ENCODE measurements around the gene EAF1. TPM values are rescaled to one million over a fixed set of nuclear protein-coding genes. Genes with fewer than 3 reads are reported as not detected.

The EAF1 gene
- total RNA-seq, 1 experiment from 2014 or later, result 32.1 TPM

DNA sequence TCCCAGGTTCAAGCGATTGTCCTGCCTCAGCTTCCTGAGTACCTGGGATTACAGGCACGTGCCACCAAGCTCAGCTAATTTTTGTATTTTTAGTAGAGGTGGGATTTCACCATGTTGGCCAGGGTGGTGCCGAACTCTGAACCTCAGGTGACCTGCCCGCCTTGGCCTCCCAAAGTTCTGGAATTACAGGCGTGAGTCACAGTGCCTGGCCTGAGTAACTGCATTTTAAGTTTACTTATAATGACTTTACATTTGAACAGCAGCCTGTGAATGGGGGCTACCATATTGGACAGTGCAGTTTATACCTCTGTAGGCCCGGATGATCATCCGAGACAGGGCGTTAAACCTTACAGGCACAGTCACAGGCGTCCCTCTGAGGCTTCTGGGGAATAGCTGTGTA lies 24.8 kb downstream of the EAF1 start:
- TF ChIP-seq, protein P1, sequence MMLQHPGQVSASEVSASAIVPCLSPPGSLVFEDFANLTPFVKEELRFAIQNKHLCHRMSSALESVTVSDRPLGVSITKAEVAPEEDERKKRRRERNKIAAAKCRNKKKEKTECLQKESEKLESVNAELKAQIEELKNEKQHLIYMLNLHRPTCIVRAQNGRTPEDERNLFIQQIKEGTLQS (IDR thresholded peaks at IDR 0.05), result no peak
- no peak for TF ChIP-seq YY1 (IDR thresholded peaks at IDR 0.05; ENCODE audit: extremely low read depth, insufficient replicate concordance, low read depth, low read length)
- Histone ChIP-seq H3K4me1 (ENCODE audit: control insufficient read depth in 1 of 2, insufficient read depth in 2 of 2, low read length in 2 of 2) (no peaks in the 10 kb centered on the region), H3K4me2 (ENCODE audit: low read length) (no peak overlapping the region), H3K27me3 (ENCODE audit: insufficient read depth, low read length) (no peaks in the 10 kb centered on the region), H3K27ac (ENCODE audit: low read depth, low read length) (no peak overlapping the region), H3K9me3 (ENCODE audit: control insufficient read depth in 1 of 2, insufficient read depth in 1 of 2, low read depth in 1 of 2, low read length in 2 of 2) (no peaks in the 10 kb centered on the region), H3K4me3 (replicated peaks in 1 of 2; ENCODE audit: low read depth in 1 of 2, low read length in 2 of 2) (no peak overlapping the region), H3K36me3 (ENCODE audit: control insufficient read depth in 1 of 2, insufficient read depth in 2 of 2, low read length in 2 of 2) (no peaks in the 10 kb centered on the region), H4K20me1 (ENCODE audit: insufficient read depth) (no peaks in the 10 kb centered on the region), H3K9ac (ENCODE audit: low read length) (no peak overlapping the region), H2AFZ (ENCODE audit: low read depth, low read length, poor library complexity, severe bottlenecking) (no peak overlapping the region), H3K9me2 (ENCODE audit: insufficient read depth) (no peaks in the 10 kb centered on the region), H3K79me2 (ENCODE audit: insufficient read depth, low read length) (no peaks in the 10 kb centered on the region)
- POLR2A ChIA-PET, result no interaction called here
- RAD21 ChIA-PET (ENCODE audit: low non-redundant PET in 1 of 2, low total read pairs in 2 of 2, uncharacterized antibody in 2 of 2, unreplicated experiment in 2 of 2), result no interaction called here
- CTCF ChIA-PET, result no interaction called here
- DNase-seq (ENCODE audit: low read depth, low spot score) (no peak), ATAC-seq (no peak)
- no TSS peak for BruUV-seq (replicated peaks)
- intact Hi-C loops (cut with micrococcal nuclease), result no loop called here

DNA sequence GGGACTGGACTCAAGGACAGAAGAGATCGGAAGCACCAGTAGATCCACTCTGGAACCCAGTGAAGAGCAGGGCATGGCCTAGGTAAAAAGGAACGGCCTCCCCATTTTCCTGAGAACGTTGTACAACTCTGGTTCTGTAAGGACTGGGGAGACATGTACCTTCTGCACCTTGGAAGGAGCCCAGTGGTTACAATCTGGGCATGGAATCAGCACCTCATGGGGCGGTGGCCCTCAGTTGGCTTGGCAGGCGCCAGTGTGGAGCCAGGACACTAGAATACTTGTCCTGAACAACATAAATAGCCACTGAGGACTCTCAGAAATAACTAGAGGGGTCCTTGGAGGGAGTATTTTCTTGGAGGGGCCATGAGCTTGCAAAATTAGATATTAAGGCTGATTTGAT lies 25.6 kb downstream of the EAF1 start:
- BruUV-seq (replicated peaks), result no TSS peak
- TF ChIP-seq, protein P2, sequence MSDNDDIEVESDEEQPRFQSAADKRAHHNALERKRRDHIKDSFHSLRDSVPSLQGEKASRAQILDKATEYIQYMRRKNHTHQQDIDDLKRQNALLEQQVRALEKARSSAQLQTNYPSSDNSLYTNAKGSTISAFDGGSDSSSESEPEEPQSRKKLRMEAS (IDR thresholded peaks at IDR 0.05), result no peak
- TF ChIP-seq TCF7L2 (IDR thresholded peaks at IDR 0.05; ENCODE audit: borderline replicate concordance, extremely low read depth, insufficient read depth, insufficient read length), result no peak
- TF ChIP-seq POLR2A (IDR thresholded peaks at IDR 0.05; ENCODE audit: borderline replicate concordance, extremely low read depth, insufficient read depth, insufficient read length), result no peak
- no peak for TF ChIP-seq CBX3 (IDR thresholded peaks at IDR 0.05; ENCODE audit: low read depth)
- TF ChIP-seq SP1 (IDR thresholded peaks at IDR 0.05; ENCODE audit: low read depth), result no peak
- TF ChIP-seq, protein P3, sequence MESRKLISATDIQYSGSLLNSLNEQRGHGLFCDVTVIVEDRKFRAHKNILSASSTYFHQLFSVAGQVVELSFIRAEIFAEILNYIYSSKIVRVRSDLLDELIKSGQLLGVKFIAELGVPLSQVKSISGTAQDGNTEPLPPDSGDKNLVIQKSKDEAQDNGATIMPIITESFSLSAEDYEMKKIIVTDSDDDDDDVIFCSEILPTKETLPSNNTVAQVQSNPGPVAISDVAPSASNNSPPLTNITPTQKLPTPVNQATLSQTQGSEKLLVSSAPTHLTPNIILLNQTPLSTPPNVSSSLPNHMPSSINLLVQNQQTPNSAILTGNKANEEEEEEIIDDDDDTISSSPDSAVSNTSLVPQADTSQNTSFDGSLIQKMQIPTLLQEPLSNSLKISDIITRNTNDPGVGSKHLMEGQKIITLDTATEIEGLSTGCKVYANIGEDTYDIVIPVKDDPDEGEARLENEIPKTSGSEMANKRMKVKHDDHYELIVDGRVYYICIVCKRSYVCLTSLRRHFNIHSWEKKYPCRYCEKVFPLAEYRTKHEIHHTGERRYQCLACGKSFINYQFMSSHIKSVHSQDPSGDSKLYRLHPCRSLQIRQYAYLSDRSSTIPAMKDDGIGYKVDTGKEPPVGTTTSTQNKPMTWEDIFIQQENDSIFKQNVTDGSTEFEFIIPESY (IDR thresholded peaks at IDR 0.05; ENCODE audit: extremely low read depth, insufficient replicate concordance, low read length), result no peak
- TF ChIP-seq YY1 (IDR thresholded peaks at IDR 0.05; ENCODE audit: extremely low read depth, insufficient replicate concordance, low read depth, low read length), result no peak
- no peak for TF ChIP-seq EGR1 (IDR thresholded peaks at IDR 0.05; ENCODE audit: low read depth)
- TF ChIP-seq ELF1 (IDR thresholded peaks at IDR 0.05; ENCODE audit: borderline replicate concordance, low read depth), result no peak
- TF ChIP-seq EZH2phosphoT487 (IDR thresholded peaks at IDR 0.05; ENCODE audit: borderline replicate concordance), result no peak
- TF ChIP-seq, protein P1 (IDR thresholded peaks at IDR 0.05), result no peak
- TF ChIP-seq JUND (IDR thresholded peaks at IDR 0.05), result no peak
- TF ChIP-seq, protein P4, sequence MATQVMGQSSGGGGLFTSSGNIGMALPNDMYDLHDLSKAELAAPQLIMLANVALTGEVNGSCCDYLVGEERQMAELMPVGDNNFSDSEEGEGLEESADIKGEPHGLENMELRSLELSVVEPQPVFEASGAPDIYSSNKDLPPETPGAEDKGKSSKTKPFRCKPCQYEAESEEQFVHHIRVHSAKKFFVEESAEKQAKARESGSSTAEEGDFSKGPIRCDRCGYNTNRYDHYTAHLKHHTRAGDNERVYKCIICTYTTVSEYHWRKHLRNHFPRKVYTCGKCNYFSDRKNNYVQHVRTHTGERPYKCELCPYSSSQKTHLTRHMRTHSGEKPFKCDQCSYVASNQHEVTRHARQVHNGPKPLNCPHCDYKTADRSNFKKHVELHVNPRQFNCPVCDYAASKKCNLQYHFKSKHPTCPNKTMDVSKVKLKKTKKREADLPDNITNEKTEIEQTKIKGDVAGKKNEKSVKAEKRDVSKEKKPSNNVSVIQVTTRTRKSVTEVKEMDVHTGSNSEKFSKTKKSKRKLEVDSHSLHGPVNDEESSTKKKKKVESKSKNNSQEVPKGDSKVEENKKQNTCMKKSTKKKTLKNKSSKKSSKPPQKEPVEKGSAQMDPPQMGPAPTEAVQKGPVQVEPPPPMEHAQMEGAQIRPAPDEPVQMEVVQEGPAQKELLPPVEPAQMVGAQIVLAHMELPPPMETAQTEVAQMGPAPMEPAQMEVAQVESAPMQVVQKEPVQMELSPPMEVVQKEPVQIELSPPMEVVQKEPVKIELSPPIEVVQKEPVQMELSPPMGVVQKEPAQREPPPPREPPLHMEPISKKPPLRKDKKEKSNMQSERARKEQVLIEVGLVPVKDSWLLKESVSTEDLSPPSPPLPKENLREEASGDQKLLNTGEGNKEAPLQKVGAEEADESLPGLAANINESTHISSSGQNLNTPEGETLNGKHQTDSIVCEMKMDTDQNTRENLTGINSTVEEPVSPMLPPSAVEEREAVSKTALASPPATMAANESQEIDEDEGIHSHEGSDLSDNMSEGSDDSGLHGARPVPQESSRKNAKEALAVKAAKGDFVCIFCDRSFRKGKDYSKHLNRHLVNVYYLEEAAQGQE (IDR thresholded peaks at IDR 0.05; ENCODE audit: low read depth), result no peak
- no peak for TF ChIP-seq RAD21 (IDR thresholded peaks at IDR 0.05; ENCODE audit: low read depth)
- TF ChIP-seq POLR2AphosphoS5 (IDR thresholded peaks at IDR 0.05; ENCODE audit: low read depth, low read length), result no peak
- no peak for TF ChIP-seq SRF (IDR thresholded peaks at IDR 0.05; ENCODE audit: low read depth)

More for the DNA sequence above, 25.6 kb downstream of the EAF1 start:
- Histone ChIP-seq H3K4me2 (ENCODE audit: low read length) (no peak overlapping the region), H3K79me2 (ENCODE audit: insufficient read depth, low read length) (no peaks in the 10 kb centered on the region), H3K27me3 (ENCODE audit: insufficient read depth, low read length) (no peaks in the 10 kb centered on the region), H4K20me1 (ENCODE audit: insufficient read depth) (no peaks in the 10 kb centered on the region), H3K9me3 (ENCODE audit: control insufficient read depth in 1 of 2, insufficient read depth in 1 of 2, low read depth in 1 of 2, low read length in 2 of 2) (no peaks in the 10 kb centered on the region), H3K4me1 (ENCODE audit: control insufficient read depth in 1 of 2, insufficient read depth in 2 of 2, low read length in 2 of 2) (no peaks in the 10 kb centered on the region; a peak in 1 of 4 replicates), H3K9me2 (ENCODE audit: insufficient read depth) (no peaks in the 10 kb centered on the region), H3K4me3 (replicated peaks in 1 of 2; ENCODE audit: low read depth in 1 of 2, low read length in 2 of 2) (no peak overlapping the region), H3K27ac (ENCODE audit: low read depth, low read length) (no peak overlapping the region), H3K36me3 (ENCODE audit: control insufficient read depth in 1 of 2, insufficient read depth in 2 of 2, low read length in 2 of 2) (no peaks in the 10 kb centered on the region), H3K9ac (ENCODE audit: low read length) (no peak overlapping the region), H2AFZ (ENCODE audit: low read depth, low read length, poor library complexity, severe bottlenecking) (no peak overlapping the region)
- RAD21 ChIA-PET (ENCODE audit: low non-redundant PET in 1 of 2, low total read pairs in 2 of 2, uncharacterized antibody in 2 of 2, unreplicated experiment in 2 of 2), result no interaction called here
- CTCF ChIA-PET, result no interaction called here
- DNase-seq (ENCODE audit: low read depth, low spot score), result no peak
- no peak for ATAC-seq
- POLR2A ChIA-PET, result no interaction called here
- intact Hi-C loops (cut with micrococcal nuclease), result no loop called here

Measured in HCT116 (cell line).